Activated CD4-positive, alpha-beta T cell treated with anti-CD3 and anti-CD28 coated beads, Interleukin-2, amount 50 U/mL, for 48 hours (primary cell): ENCODE data around the gene ALOX15.
"Not testable (repeated sequence)": the region's sequence is repeated elsewhere in the genome, so short reads cannot be mapped to it uniquely, and the experiment has no call there.

Experiments
- DNase-seq, 2 experiments: peaks; one replicate each; pipeline ENCODE4 v3.0.0-alpha.2; 2020

Gene ALOX15

GRCh38 chr17:4645642-4646041 lies 4.2 kb upstream of the ALOX15 start:
- no peak for DNase-seq

GRCh38 chr17:4643676-4644075 lies 2.2 kb upstream of the ALOX15 start:
- DNase-seq, result no peak

GRCh38 chr17:4642286-4642685 lies 808 bp upstream of the ALOX15 start:
- no peak for DNase-seq

GRCh38 chr17:4640569-4641188 lies 799 bp downstream of the ALOX15 start:
- peak; percentile 33 to 44 for DNase-seq

- peak; percentile 41 to 48 for DNase-seq
These were observed 2.0 kb downstream of the ALOX15 start for GRCh38 chr17:4639301-4640059.

GRCh38 chr17:4638766-4639165 lies 2.7 kb downstream of the ALOX15 start:
- DNase-seq, result not testable (repeated sequence)

GRCh38 chr17:4636474-4637100 lies 4.9 kb downstream of the ALOX15 start:
- no peak for DNase-seq

- peak; percentile 6 to 22 for DNase-seq
These were observed 5.6 kb downstream of the ALOX15 start for GRCh38 chr17:4635823-4636375.

- no peak for DNase-seq
These were observed 6.5 kb downstream of the ALOX15 start for GRCh38 chr17:4634976-4635375.

- DNase-seq, result no peak
These were observed 7.8 kb downstream of the ALOX15 start for GRCh38 chr17:4633643-4634042.

GRCh38 chr17:4632581-4632920 lies 8.9 kb downstream of the ALOX15 start:
- DNase-seq, result no peak

- DNase-seq, result no peak
These were observed 9.5 kb downstream of the ALOX15 start for GRCh38 chr17:4631836-4632580.

GRCh38 chr17:4631431-4631830 lies 10.0 kb downstream of the ALOX15 start:
- DNase-seq, result no peak

GRCh38 chr17:4626734-4627256 lies 14.7 kb downstream of the ALOX15 start:
- DNase-seq, result no peak

GRCh38 chr17:4625181-4625617 lies 16.3 kb downstream of the ALOX15 start:
- no peak for DNase-seq

GRCh38 chr17:4624451-4624911 lies 17.0 kb downstream of the ALOX15 start:
- DNase-seq, result not testable (repeated sequence)

- no peak for DNase-seq
These were observed 18.2 kb downstream of the ALOX15 start for GRCh38 chr17:4623249-4623648.

GRCh38 chr17:4622375-4622774 lies 19.1 kb downstream of the ALOX15 start:
- no peak for DNase-seq

- no peak for DNase-seq
These were observed 20.9 kb downstream of the ALOX15 start for GRCh38 chr17:4620531-4621101.

GRCh38 chr17:4617590-4618351 lies 23.7 kb downstream of the ALOX15 start:
- no peak for DNase-seq

GRCh38 chr17:4617090-4617489 lies 24.4 kb downstream of the ALOX15 start:
- DNase-seq, result no peak

GRCh38 chr17:4616476-4616875 lies 25.0 kb downstream of the ALOX15 start:
- DNase-seq, result no peak
